Neural cell (in vitro differentiated cells): ENCODE measurements around the gene NMT1.

Experiments used
- CTCF ChIP-seq: fragments of 450-650 bp; IDR thresholded peaks from 2 replicates; pipeline ENCODE4 v1.5.1; 2014; ENCODE audit warnings: antibody characterized with exemption, mild to moderate bottlenecking, moderate library complexity; ENCODE audit not compliant: poor library complexity, severe bottlenecking
- MXI1 ChIP-seq: fragments of 450-650 bp; conservative IDR thresholded peaks from 2 replicates; pipeline ENCODE4 v1.6.1; 2014; ENCODE audit warnings: antibody characterized with exemption, mild to moderate bottlenecking; ENCODE audit not compliant: poor library complexity, severe bottlenecking
- RAD21 ChIP-seq: fragments of 450-650 bp; conservative IDR thresholded peaks from 2 replicates; pipeline ENCODE4 v1.6.1; 2014; ENCODE audit warnings: antibody characterized with exemption, mild to moderate bottlenecking, moderate library complexity
- REST ChIP-seq: IDR thresholded peaks from 2 replicates; pipeline ENCODE4 v1.6.1; 2012; ENCODE audit warnings: borderline replicate concordance

- peak; percentile 48 for TF ChIP-seq RAD21
- no peak for TF ChIP-seq REST
- no peak for TF ChIP-seq MXI1
- TF ChIP-seq CTCF, result peak; percentile 71
These were observed 42.0 kb upstream of the NMT1 start for GRCh38 chr17:45018848-45019711.
